ENCODE results near the gene MYOC. TPM values are rescaled to one million over a fixed set of nuclear protein-coding genes. Genes with fewer than 3 reads are reported as not detected.
A peak's percentile ranks its signal among the peaks of the same experiment; 100 is the strongest.

MYOC gene
- total and polyA plus RNA-seq, 2 donors from 2014 or later, result 0.66 TPM; not detected in 1

- H3K9ac ChIP-seq (ENCODE audit: low read length in 3 of 3), result no peak overlapping the region
These were observed 2.7 kb upstream of the MYOC start for GRCh38 chr1:171654942-171655745.

GRCh38 chr1:171654201-171654941 lies 1.9 kb upstream of the MYOC start:
- no peak overlapping the region for H3K9ac ChIP-seq (ENCODE audit: low read length in 3 of 3)
- no peak for TF ChIP-seq CTCF (IDR thresholded peaks at IDR 0.05; ENCODE audit: borderline replicate concordance, extremely low read depth, insufficient read depth)
- intact Hi-C loops (cut with DNase I), result no loop called here
- H3K27me3 ChIP-seq (ENCODE audit: control insufficient read depth, insufficient read depth, low read length), result no peaks in the 10 kb centered on the region
- peak overlapping the region in 2 of 3 donors; percentile 1 to 9 for H3K4me3 ChIP-seq (ENCODE audit: low read length in 3 of 3)
- no peaks in the 10 kb centered on the region for H3K9me3 ChIP-seq (ENCODE audit: control insufficient read depth in 2 of 3, insufficient read depth in 1 of 3, low read length in 3 of 3)
- H3K27ac ChIP-seq (ENCODE audit: low read depth in 2 of 2, low read length in 2 of 2), result peak overlapping the region; percentile 30 to 85
- no peak for FAIRE-seq
- H3K36me3 ChIP-seq (ENCODE audit: control insufficient read depth in 2 of 3, insufficient read depth in 3 of 3, low read length in 3 of 3), result no peaks in the 10 kb centered on the region
- peaks cover 0 to 18% (median 8%) of the 10 kb centered on the region in 3 donors for H3K4me1 ChIP-seq (ENCODE audit: control insufficient read depth in 2 of 3, insufficient read depth in 2 of 3, low read depth in 1 of 3, low read length in 3 of 3)
- peak in 3 of 5 donors; percentile 11 to 31 (median 19) for DNase-seq

More at GRCh38 chr1:171654942-171655745, 2.7 kb upstream of the MYOC start:
- Histone ChIP-seq H3K27ac (ENCODE audit: low read depth in 2 of 2, low read length in 2 of 2) (peak overlapping the region; percentile 34 to 85), H3K9me3 (ENCODE audit: control insufficient read depth in 2 of 3, insufficient read depth in 1 of 3, low read length in 3 of 3) (no peaks in the 10 kb centered on the region), H3K27me3 (ENCODE audit: control insufficient read depth, insufficient read depth, low read length) (no peaks in the 10 kb centered on the region), H3K4me3 (ENCODE audit: low read length in 3 of 3) (peak overlapping the region in 2 of 3 donors; percentile 9 to 17), H3K4me1 (ENCODE audit: control insufficient read depth in 2 of 3, insufficient read depth in 2 of 3, low read depth in 1 of 3, low read length in 3 of 3) (peaks cover 0 to 18% (median 8%) of the 10 kb centered on the region in 3 donors), H3K36me3 (ENCODE audit: control insufficient read depth in 2 of 3, insufficient read depth in 3 of 3, low read length in 3 of 3) (no peaks in the 10 kb centered on the region)
- TF ChIP-seq CTCF (IDR thresholded peaks at IDR 0.05; ENCODE audit: borderline replicate concordance, extremely low read depth, insufficient read depth), result peak; percentile 42
- intact Hi-C loops (cut with DNase I), result no loop called here
- no peak for FAIRE-seq
- DNase-seq, result peak; percentile 74 to 91 (median 76)

- intact Hi-C loops (cut with DNase I), result no loop called here
- Histone ChIP-seq H3K4me3 (ENCODE audit: low read length in 3 of 3) (peak overlapping the region in 1 of 3 donors; percentile 1), H3K9ac (ENCODE audit: low read length in 3 of 3) (peak overlapping the region in 1 of 3 donors; percentile 17), H3K27ac (ENCODE audit: low read depth in 2 of 2, low read length in 2 of 2) (peak overlapping the region; percentile 30 to 85), H3K36me3 (ENCODE audit: control insufficient read depth in 2 of 3, insufficient read depth in 3 of 3, low read length in 3 of 3) (no peaks in the 10 kb centered on the region), H3K9me3 (ENCODE audit: control insufficient read depth in 2 of 3, insufficient read depth in 1 of 3, low read length in 3 of 3) (no peaks in the 10 kb centered on the region), H3K27me3 (ENCODE audit: control insufficient read depth, insufficient read depth, low read length) (no peaks in the 10 kb centered on the region), H3K4me1 (ENCODE audit: control insufficient read depth in 2 of 3, insufficient read depth in 2 of 3, low read depth in 1 of 3, low read length in 3 of 3) (peaks cover 0 to 18% (median 8%) of the 10 kb centered on the region in 3 donors)
- DNase-seq (no peak), FAIRE-seq (no peak)
- no peak for TF ChIP-seq CTCF (IDR thresholded peaks at IDR 0.05; ENCODE audit: borderline replicate concordance, extremely low read depth, insufficient read depth)
These were observed 1.3 kb upstream of the MYOC start for GRCh38 chr1:171653796-171654195.

Data from kidney (tissue), 14 donors.